ENCODE measurements around the gene MEF2A. TPM values are rescaled to one million over a fixed set of nuclear protein-coding genes. Genes with fewer than 3 reads are reported as not detected.

The MEF2A gene
- total and polyA plus RNA-seq, 9 of the 15 experiments (the other 6 are each of a cell fraction or from before 2014, with no cell fraction given), result 1.6 to 18.7 (median 8.7) TPM

- TF ChIP-seq IRF1 (CRISPR knock-in tag; IDR thresholded peaks at IDR 0.05; ENCODE audit: borderline replicate concordance), result no peak
- TF ChIP-seq ZBTB12 (CRISPR knock-in tag; IDR thresholded peaks at IDR 0.05), result no peak
- TF ChIP-seq DNMT1 (IDR thresholded peaks at IDR 0.05), result no peak
- no peak for TF ChIP-seq NRF1 (conservative IDR thresholded peaks at IDR 0.05 in 1 of 2, IDR thresholded peaks at IDR 0.05 in 1 of 2)
- no peak for TF ChIP-seq ZNF75A (CRISPR knock-in tag; IDR thresholded peaks at IDR 0.05)
- no peak for TF ChIP-seq LARP7 (IDR thresholded peaks at IDR 0.05)
- TF ChIP-seq HDAC2 (IDR thresholded peaks at IDR 0.05), result no peak
- TF ChIP-seq TRIM28 (IDR thresholded peaks at IDR 0.05), result no peak
- TF ChIP-seq HLTF (IDR thresholded peaks at IDR 0.05), result no peak
Observed at GRCh38 chr15:99692825-99693224, 127.0 kb downstream of the MEF2A start (continued).

GRCh38 chr15:99696096-99696495 lies 130.3 kb downstream of the MEF2A start:
- Histone ChIP-seq H3K4me2 (ENCODE audit: insufficient read depth, low read length) (no peak overlapping the region), H3K36me3 (ENCODE audit: control insufficient read depth, insufficient read depth, low read length) (no peaks in the 10 kb centered on the region), H3K27me3 (ENCODE audit: control insufficient read depth in 2 of 2, insufficient read depth in 2 of 2, low read length in 2 of 2) (no peaks in the 10 kb centered on the region), H4K20me1 (replicated peaks; ENCODE audit: control insufficient read depth, insufficient read depth, low read length) (no peaks in the 10 kb centered on the region), H3K9me3 (replicated peaks; ENCODE audit: control insufficient read depth, insufficient read depth, low read depth, low read length) (no peaks in the 10 kb centered on the region), H3K9me1 (ENCODE audit: control insufficient read depth, insufficient read depth, low read length) (no peaks in the 10 kb centered on the region), H3K4me1 (replicated peaks in 1 of 2; ENCODE audit: control insufficient read depth in 2 of 2, insufficient read depth in 2 of 2, low read length in 2 of 2) (no peaks in the 10 kb centered on the region), H3K9ac (ENCODE audit: insufficient read depth in 1 of 2, low read depth in 2 of 2, low read length in 2 of 2) (no peak overlapping the region), H3K4me3 (no peak overlapping the region), H3K27ac (ENCODE audit: extremely low read depth, low read depth, low read length) (no peak overlapping the region), H2AFZ (ENCODE audit: low read depth, low read length) (no peak overlapping the region), H3K79me2 (ENCODE audit: control insufficient read depth, insufficient read depth, low read length) (no peaks in the 10 kb centered on the region)
- 48% methylated on average over 2 of the region's 2 CpGs for WGBS (ENCODE audit: insufficient coverage, low coverage, missing lambda C conversion rate)
- no TSS peak for BruUV-seq (replicated peaks)
- TF ChIP-seq ZNF146 (CRISPR knock-in tag; IDR thresholded peaks at IDR 0.05; ENCODE audit: unreplicated experiment) (no peak), CBX2 (IDR thresholded peaks at IDR 0.05; ENCODE audit: insufficient read depth, low read length, poor library complexity, severe bottlenecking) (no peak), KAT7 (CRISPR knock-in tag; IDR thresholded peaks at IDR 0.05; ENCODE audit: borderline replicate concordance) (no peak), PML (IDR thresholded peaks at IDR 0.05; ENCODE audit: low read length) (no peak)
- ATAC-seq, result no peak
- CTCF ChIA-PET (ENCODE audit: low intra/inter-chr PET ratio), result no interaction called here
- POLR2A ChIA-PET, result interaction anchor here (0.7 kb wide), 1 partner anchor 81 kb away, joined by 3 read pairs; no protein-coding TSS in a partner anchor
- intact Hi-C loops (cut with micrococcal nuclease), result no loop called here
- no peak for FAIRE-seq
- in situ Hi-C loops (cut with MboI), result no loop called here
- DNase-seq (ENCODE audit: extremely low read depth in 1 of 4, low spot score in 3 of 4), result no peak

Data from K562 (cell line).